ENCODE data around the gene NIN. TPM values are rescaled to one million over a fixed set of nuclear protein-coding genes. Genes with fewer than 3 reads are reported as not detected.

NIN gene
- total RNA-seq, 1 experiment from 2014 or later = 36.5 TPM

GRCh38 chr14:50853891-50854290 lies 22.9 kb upstream of the NIN start:
- DNase-seq = no peak
- Histone ChIP-seq H3K9me3 (ENCODE audit: insufficient read depth, low read depth) (no peaks in the 10 kb centered on the region), H4K20me1 (ENCODE audit: insufficient read depth) (no peaks in the 10 kb centered on the region), H3F3A (ENCODE audit: insufficient read depth, low read depth) (no peaks in the 10 kb centered on the region), H3K79me2 (ENCODE audit: low read depth) (no peaks in the 10 kb centered on the region), H3K36me3 (ENCODE audit: low read depth) (no peaks in the 10 kb centered on the region), H3K4me1 (replicated peaks; ENCODE audit: insufficient read depth) (no peaks in the 10 kb centered on the region), H3K4me3 (no peak overlapping the region), H3K4me2 (no peak overlapping the region), H3K9me2 (ENCODE audit: insufficient read depth) (no peaks in the 10 kb centered on the region), H2AFZ (no peak overlapping the region), H3K27ac (no peak overlapping the region), H3K27me3 (ENCODE audit: insufficient read depth, low read depth) (no peaks in the 10 kb centered on the region)
- TF ChIP-seq EZH2 (IDR thresholded peaks at IDR 0.05; ENCODE audit: low read depth) (no peak), CTCF (conservative IDR thresholded peaks at IDR 0.05) (no peak)
- CTCF ChIA-PET = no interaction called here
- no TSS peak for BruUV-seq (replicated peaks)
- intact Hi-C loops (cut with micrococcal nuclease; ENCODE audit: unreplicated experiment) = no loop called here
- POLR2A ChIA-PET (ENCODE audit: unreplicated experiment) = no interaction called here

DNA sequence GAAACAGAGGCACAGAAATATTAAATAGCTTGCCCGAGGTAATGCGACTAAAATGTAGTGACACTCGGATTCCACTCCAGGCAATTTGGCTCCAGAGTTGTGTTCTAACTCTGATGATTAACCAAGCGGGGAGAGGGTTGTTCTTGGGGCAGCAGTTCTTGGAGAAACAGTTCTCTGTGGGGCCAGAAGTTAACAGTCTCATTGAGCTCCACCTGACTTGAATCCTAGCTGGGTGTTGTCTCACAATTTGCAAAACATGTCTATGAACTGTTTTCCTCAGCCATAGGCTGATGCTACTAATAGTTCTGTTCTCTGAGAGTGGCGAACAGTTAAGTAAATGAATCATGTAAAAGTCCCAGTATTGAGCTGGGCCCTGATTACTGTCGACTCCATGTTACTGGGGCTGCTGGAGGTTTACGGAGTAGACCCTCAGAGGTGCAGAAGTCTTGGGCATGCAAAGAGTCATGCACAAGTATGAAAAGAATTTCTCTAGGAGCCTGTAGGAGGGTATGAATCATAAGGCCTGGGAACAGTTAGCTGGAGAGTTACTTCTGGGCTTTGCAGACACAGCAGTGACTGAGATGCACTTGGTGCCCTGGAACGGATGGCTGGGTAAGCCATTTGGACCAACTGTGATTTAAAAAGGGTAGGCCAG lies 15.4 kb upstream of the NIN start:
- Histone ChIP-seq H3K4me2 (no peak overlapping the region), H3K4me1 (replicated peaks; ENCODE audit: insufficient read depth) (no peaks in the 10 kb centered on the region), H3K4me3 (no peak overlapping the region), H3K27me3 (ENCODE audit: insufficient read depth, low read depth) (no peaks in the 10 kb centered on the region), H2AFZ (no peak overlapping the region), H4K20me1 (ENCODE audit: insufficient read depth) (no peaks in the 10 kb centered on the region), H3K36me3 (ENCODE audit: low read depth) (no peaks in the 10 kb centered on the region), H3K9me3 (ENCODE audit: insufficient read depth, low read depth) (no peaks in the 10 kb centered on the region), H3K79me2 (ENCODE audit: low read depth) (no peaks in the 10 kb centered on the region), H3F3A (ENCODE audit: insufficient read depth, low read depth) (no peaks in the 10 kb centered on the region), H3K9me2 (ENCODE audit: insufficient read depth) (no peaks in the 10 kb centered on the region), H3K27ac (no peak overlapping the region)
- BruUV-seq (replicated peaks) = no TSS peak
- no peak for DNase-seq
- POLR2A ChIA-PET (ENCODE audit: unreplicated experiment) = interaction anchor here (0.7 kb wide), 1 partner anchor 1137 kb away, joined by 32 read pairs; no protein-coding TSS in a partner anchor
- TF ChIP-seq CTCF (conservative IDR thresholded peaks at IDR 0.05) (no peak), EZH2 (IDR thresholded peaks at IDR 0.05; ENCODE audit: low read depth) (no peak)
- CTCF ChIA-PET = no interaction called here
- intact Hi-C loops (cut with micrococcal nuclease; ENCODE audit: unreplicated experiment) = no loop called here

GRCh38 chr14:50845166-50845565 lies 14.2 kb upstream of the NIN start:
- H4K20me1 ChIP-seq (ENCODE audit: insufficient read depth) = no peaks in the 10 kb centered on the region
- no peaks in the 10 kb centered on the region for H3F3A ChIP-seq (ENCODE audit: insufficient read depth, low read depth)
- H3K4me3 ChIP-seq = no peak overlapping the region
- TF ChIP-seq CTCF (conservative IDR thresholded peaks at IDR 0.05) (no peak), EZH2 (IDR thresholded peaks at IDR 0.05; ENCODE audit: low read depth) (no peak)
- no peaks in the 10 kb centered on the region for H3K79me2 ChIP-seq (ENCODE audit: low read depth)
- BruUV-seq (replicated peaks) = no TSS peak
- intact Hi-C loops (cut with micrococcal nuclease; ENCODE audit: unreplicated experiment) = no loop called here
- no peaks in the 10 kb centered on the region; the same call in 1 of the 2 replicates for H3K9me3 ChIP-seq (ENCODE audit: insufficient read depth, low read depth)
- no peak for DNase-seq
- no peaks in the 10 kb centered on the region for H3K4me1 ChIP-seq (replicated peaks; ENCODE audit: insufficient read depth)
- no peak overlapping the region for H3K4me2 ChIP-seq
- H3K36me3 ChIP-seq (ENCODE audit: low read depth) = no peaks in the 10 kb centered on the region
- H2AFZ ChIP-seq = no peak overlapping the region
- ChIA-PET POLR2A (ENCODE audit: unreplicated experiment) (no interaction called here), CTCF (no interaction called here)
- H3K27ac ChIP-seq = no peak overlapping the region
- no peaks in the 10 kb centered on the region for H3K9me2 ChIP-seq (ENCODE audit: insufficient read depth)
- H3K27me3 ChIP-seq (ENCODE audit: insufficient read depth, low read depth) = no peaks in the 10 kb centered on the region
